Liver (tissue), 3 donors: ENCODE results near the gene PYDC1.

Experiments used
- EGR1 ChIP-seq, 2 donors: IDR thresholded peaks; 2 replicates each; pipeline ENCODE4 v1.6.1; 2016 to 2018; ENCODE audit warnings: antibody characterized with exemption in 2 of 2, low read depth in 2 of 2
- FOXA1 ChIP-seq: IDR thresholded peaks from 2 replicates; pipeline ENCODE4 v1.6.1; 2016; ENCODE audit warnings: antibody characterized with exemption
- GABPA ChIP-seq, 2 donors: IDR thresholded peaks in 1 of 2; conservative IDR thresholded peaks in 1 of 2; 2 replicates each; pipeline ENCODE4 v1.6.1; 2016; ENCODE audit warnings: antibody characterized with exemption in 2 of 2, mild to moderate bottlenecking in 1 of 2, moderate library complexity in 1 of 2
- JUND ChIP-seq, 2 donors: IDR thresholded peaks; 2 replicates each; pipeline ENCODE4 v1.6.1; 2016; ENCODE audit warnings: antibody characterized with exemption in 2 of 2
- RAD21 ChIP-seq, 2 donors: IDR thresholded peaks; 2 replicates each; pipeline ENCODE4 v1.6.1; 2016; ENCODE audit warnings: antibody characterized with exemption in 2 of 2, mild to moderate bottlenecking in 2 of 2
- SP1 ChIP-seq: IDR thresholded peaks from 2 replicates; pipeline ENCODE4 v1.6.1; 2018; ENCODE audit warnings: antibody characterized with exemption, mild to moderate bottlenecking
- TAF1 ChIP-seq: conservative IDR thresholded peaks from 2 replicates; pipeline ENCODE4 v1.6.1; 2016; ENCODE audit warnings: antibody characterized with exemption, mild to moderate bottlenecking
- YY1 ChIP-seq: IDR thresholded peaks from 2 replicates; pipeline ENCODE4 v1.6.1; 2016; ENCODE audit warnings: antibody characterized with exemption, mild to moderate bottlenecking
- TF ChIP-seq, protein P1 (sequence below): fragments of 150-350 bp; IDR thresholded peaks from 2 replicates; pipeline ENCODE4 v1.5.1; 2017; ENCODE audit warnings: improper control_type of control experiment, low read depth, low read length; ENCODE audit not compliant: missing input control
- TF ChIP-seq, protein P2 (sequence below): IDR thresholded peaks from 2 replicates; pipeline ENCODE4 v1.6.1; 2016; ENCODE audit warnings: antibody characterized with exemption, mild to moderate bottlenecking
- TF ChIP-seq, protein P3 (sequence below): IDR thresholded peaks from 2 replicates; pipeline ENCODE4 v1.6.1; 2016; ENCODE audit warnings: antibody characterized with exemption
- donor health status: healthy.
- donor health status: healthy.

DNA sequence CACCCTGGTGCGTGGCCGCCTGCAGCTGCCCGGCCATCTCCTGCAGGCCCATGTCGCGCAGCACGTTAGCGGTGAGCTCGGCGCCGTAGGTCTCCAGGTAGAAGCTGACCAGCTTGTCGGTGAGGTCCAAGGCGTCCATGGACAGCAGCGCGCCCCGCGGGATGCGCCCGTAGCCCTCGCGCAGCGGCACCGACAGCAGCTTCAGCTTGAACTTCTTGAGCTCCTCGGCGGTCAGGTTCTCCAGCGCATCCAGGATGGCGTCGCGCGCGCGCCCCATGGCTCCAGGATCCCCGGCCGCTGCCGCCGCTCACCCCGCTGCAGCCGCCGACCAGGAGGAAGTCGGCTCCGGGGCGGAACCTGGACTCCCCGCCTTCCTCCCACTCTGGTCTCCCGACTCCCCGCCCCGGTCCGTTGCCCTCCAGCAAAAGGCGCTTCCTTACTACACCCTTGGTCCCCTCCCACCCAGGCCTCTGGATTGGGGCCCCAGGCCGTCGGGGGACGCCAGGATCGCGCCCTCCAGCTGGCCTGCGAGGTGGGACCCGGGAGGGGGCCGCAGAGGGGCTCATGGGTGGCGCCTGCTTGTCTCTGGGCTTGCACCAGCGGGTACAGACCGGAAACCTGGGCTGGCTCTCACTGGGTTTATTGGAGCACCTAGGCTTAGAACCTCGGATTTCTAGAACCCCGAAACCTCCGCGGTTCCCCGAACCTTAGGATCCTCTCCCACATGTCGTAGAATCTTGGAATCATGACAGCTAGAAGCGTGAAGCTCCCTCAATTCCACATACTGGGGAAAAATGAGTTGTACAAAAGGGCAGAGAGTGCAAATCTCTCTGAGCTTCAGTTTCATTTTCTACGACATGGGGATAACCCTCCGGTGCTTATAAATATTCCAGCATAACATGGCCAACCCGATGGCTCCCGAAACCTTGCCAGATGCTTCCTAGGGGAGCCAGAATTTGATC lies 14.2 kb downstream of the PYDC1 start, which contains the start of gene PYCARD:
- TF ChIP-seq, protein P1, sequence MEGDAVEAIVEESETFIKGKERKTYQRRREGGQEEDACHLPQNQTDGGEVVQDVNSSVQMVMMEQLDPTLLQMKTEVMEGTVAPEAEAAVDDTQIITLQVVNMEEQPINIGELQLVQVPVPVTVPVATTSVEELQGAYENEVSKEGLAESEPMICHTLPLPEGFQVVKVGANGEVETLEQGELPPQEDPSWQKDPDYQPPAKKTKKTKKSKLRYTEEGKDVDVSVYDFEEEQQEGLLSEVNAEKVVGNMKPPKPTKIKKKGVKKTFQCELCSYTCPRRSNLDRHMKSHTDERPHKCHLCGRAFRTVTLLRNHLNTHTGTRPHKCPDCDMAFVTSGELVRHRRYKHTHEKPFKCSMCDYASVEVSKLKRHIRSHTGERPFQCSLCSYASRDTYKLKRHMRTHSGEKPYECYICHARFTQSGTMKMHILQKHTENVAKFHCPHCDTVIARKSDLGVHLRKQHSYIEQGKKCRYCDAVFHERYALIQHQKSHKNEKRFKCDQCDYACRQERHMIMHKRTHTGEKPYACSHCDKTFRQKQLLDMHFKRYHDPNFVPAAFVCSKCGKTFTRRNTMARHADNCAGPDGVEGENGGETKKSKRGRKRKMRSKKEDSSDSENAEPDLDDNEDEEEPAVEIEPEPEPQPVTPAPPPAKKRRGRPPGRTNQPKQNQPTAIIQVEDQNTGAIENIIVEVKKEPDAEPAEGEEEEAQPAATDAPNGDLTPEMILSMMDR = no peak
- TF ChIP-seq RAD21 (IDR thresholded peaks at IDR 0.05) = no peak
- TF ChIP-seq JUND (IDR thresholded peaks at IDR 0.05) = no peak
- TF ChIP-seq TAF1 = no peak
- TF ChIP-seq GABPA (IDR thresholded peaks at IDR 0.05 in 1 of 2, conservative IDR thresholded peaks at IDR 0.05 in 1 of 2) = no peak
- no peak for TF ChIP-seq YY1
- TF ChIP-seq SP1 = no peak
- TF ChIP-seq, protein P2, sequence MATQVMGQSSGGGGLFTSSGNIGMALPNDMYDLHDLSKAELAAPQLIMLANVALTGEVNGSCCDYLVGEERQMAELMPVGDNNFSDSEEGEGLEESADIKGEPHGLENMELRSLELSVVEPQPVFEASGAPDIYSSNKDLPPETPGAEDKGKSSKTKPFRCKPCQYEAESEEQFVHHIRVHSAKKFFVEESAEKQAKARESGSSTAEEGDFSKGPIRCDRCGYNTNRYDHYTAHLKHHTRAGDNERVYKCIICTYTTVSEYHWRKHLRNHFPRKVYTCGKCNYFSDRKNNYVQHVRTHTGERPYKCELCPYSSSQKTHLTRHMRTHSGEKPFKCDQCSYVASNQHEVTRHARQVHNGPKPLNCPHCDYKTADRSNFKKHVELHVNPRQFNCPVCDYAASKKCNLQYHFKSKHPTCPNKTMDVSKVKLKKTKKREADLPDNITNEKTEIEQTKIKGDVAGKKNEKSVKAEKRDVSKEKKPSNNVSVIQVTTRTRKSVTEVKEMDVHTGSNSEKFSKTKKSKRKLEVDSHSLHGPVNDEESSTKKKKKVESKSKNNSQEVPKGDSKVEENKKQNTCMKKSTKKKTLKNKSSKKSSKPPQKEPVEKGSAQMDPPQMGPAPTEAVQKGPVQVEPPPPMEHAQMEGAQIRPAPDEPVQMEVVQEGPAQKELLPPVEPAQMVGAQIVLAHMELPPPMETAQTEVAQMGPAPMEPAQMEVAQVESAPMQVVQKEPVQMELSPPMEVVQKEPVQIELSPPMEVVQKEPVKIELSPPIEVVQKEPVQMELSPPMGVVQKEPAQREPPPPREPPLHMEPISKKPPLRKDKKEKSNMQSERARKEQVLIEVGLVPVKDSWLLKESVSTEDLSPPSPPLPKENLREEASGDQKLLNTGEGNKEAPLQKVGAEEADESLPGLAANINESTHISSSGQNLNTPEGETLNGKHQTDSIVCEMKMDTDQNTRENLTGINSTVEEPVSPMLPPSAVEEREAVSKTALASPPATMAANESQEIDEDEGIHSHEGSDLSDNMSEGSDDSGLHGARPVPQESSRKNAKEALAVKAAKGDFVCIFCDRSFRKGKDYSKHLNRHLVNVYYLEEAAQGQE = no peak
- TF ChIP-seq, protein P3, sequence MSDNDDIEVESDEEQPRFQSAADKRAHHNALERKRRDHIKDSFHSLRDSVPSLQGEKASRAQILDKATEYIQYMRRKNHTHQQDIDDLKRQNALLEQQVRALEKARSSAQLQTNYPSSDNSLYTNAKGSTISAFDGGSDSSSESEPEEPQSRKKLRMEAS = no peak
- no peak for TF ChIP-seq FOXA1
- no peak for TF ChIP-seq EGR1 (IDR thresholded peaks at IDR 0.05; ENCODE audit: low read depth in 2 of 2)
